IMR-90 (cell line): ENCODE measurements around the gene CERS4. TPM values are rescaled to one million over a fixed set of nuclear protein-coding genes. Genes with fewer than 3 reads are reported as not detected.
A peak's percentile ranks its signal among the peaks of the same experiment; 100 is the strongest.

Experiments
- ATAC-seq: fragments of 200-7000 bp; cut with Tn5 transposase; 2 replicates; pipeline ENCODE4 v1.9.1; 2020; ENCODE audit warnings: low read depth, mild to moderate bottlenecking, moderate library complexity
- BruUV-seq: library from RNA; stranded (reverse); fragments of 400-500 nt; replicated peaks from 2 replicates; lab custom pipeline; 2021; lab: Mats Ljungman, UMichigan
- CTCF ChIA-PET: fragments of 300-600 bp; formaldehyde crosslinking; extraction: SDS; loops from one replicate; lab custom pipeline; 2021; ENCODE audit warnings: antibody characterized with exemption; lab: Yijun Ruan, JAX
- POLR2A ChIA-PET: fragments of 300-600 bp; sonication (Branson Sonifier 250); formaldehyde crosslinking; loops from one replicate; lab custom pipeline; 2022; ENCODE audit warnings: antibody characterized with exemption; ENCODE audit not compliant: unreplicated experiment; lab: Charles Lee
- DNase-seq: peaks from one replicate; pipeline ENCODE4 v3.0.0; 2013
- H2AFZ ChIP-seq: replicated peaks from 2 replicates; pipeline ENCODE3; 2013; ENCODE audit warnings: low read length, mild to moderate bottlenecking; ENCODE audit not compliant: poor library complexity
- H2AK5ac ChIP-seq: 2 replicates; pipeline ENCODE4 v1.6.1; 2013; ENCODE audit warnings: low read depth, low read length, inconsistent platforms
- H2AK9ac ChIP-seq: replicated peaks from 2 replicates; pipeline ENCODE3; 2013; ENCODE audit warnings: mild to moderate bottlenecking, low read depth, low read length, moderate library complexity; ENCODE audit not compliant: poor library complexity
- H2BK120ac ChIP-seq: 2 replicates; pipeline ENCODE4 v1.6.1; 2013; ENCODE audit warnings: low read depth, low read length, inconsistent platforms
- H2BK15ac ChIP-seq: 3 replicates; pipeline ENCODE4 v1.6.1; 2013; ENCODE audit warnings: low read depth, low read length, inconsistent platforms
- H2BK20ac ChIP-seq: 2 replicates; pipeline ENCODE4 v1.6.1; 2013; ENCODE audit warnings: low read depth, mild to moderate bottlenecking, inconsistent platforms, low read length, moderate library complexity
- H2BK5ac ChIP-seq: 2 replicates; pipeline ENCODE4 v1.6.1; 2013; ENCODE audit warnings: mild to moderate bottlenecking, low read depth, low read length, inconsistent platforms; ENCODE audit not compliant: poor library complexity, severe bottlenecking
- H3K14ac ChIP-seq: replicated peaks from 2 replicates; pipeline ENCODE4 v1.6.1; 2013; ENCODE audit warnings: low read depth, low read length, inconsistent platforms
- H3K18ac ChIP-seq: 2 replicates; pipeline ENCODE4 v1.6.1; 2013; ENCODE audit warnings: low read depth, low read length, control low read depth
- H3K23ac ChIP-seq: 2 replicates; pipeline ENCODE4 v1.6.1; 2013; ENCODE audit warnings: low read depth, low read length, inconsistent platforms
- H3K27ac ChIP-seq: 2 replicates; pipeline ENCODE4 v1.5.1; 2013; ENCODE audit warnings: mild to moderate bottlenecking, control low read depth, low read length; ENCODE audit not compliant: insufficient read depth
- H3K27me3 ChIP-seq: 2 replicates; pipeline ENCODE4 v1.6.1; 2013; ENCODE audit warnings: low read length; ENCODE audit not compliant: control insufficient read depth, insufficient read depth
- H3K36me3 ChIP-seq: 2 replicates; pipeline ENCODE4 v1.6.1; 2013; ENCODE audit warnings: low read length, mixed read lengths; ENCODE audit not compliant: control insufficient read depth, insufficient read depth
- H3K4ac ChIP-seq: 2 replicates; pipeline ENCODE4 v1.6.1; 2013; ENCODE audit warnings: low read depth, low read length, inconsistent platforms
- H3K4me1 ChIP-seq: 2 replicates; pipeline ENCODE4 v1.6.1; 2013; ENCODE audit warnings: low read length, mixed read lengths; ENCODE audit not compliant: control insufficient read depth, insufficient read depth
- H3K4me2 ChIP-seq: 2 replicates; pipeline ENCODE4 v1.6.1; 2013; ENCODE audit warnings: low read depth, mild to moderate bottlenecking, control low read depth, low read length, moderate library complexity
- H3K4me3 ChIP-seq: 2 replicates; pipeline ENCODE4 v1.5.1; 2013; ENCODE audit warnings: low read depth, mild to moderate bottlenecking, control low read depth, low read length, moderate library complexity; ENCODE audit not compliant: insufficient read depth
- H3K56ac ChIP-seq: 2 replicates; pipeline ENCODE4 v1.6.1; 2013; ENCODE audit warnings: low read length, inconsistent platforms; ENCODE audit not compliant: insufficient read depth; ENCODE audit errors: extremely low read depth
- H3K79me1 ChIP-seq, 2 experiments: 2 replicates each; pipeline ENCODE4 v1.6.1; 2013; ENCODE audit warnings: low read length in 2 of 2, inconsistent platforms in 1 of 2, low read depth in 1 of 2
- H3K9ac ChIP-seq: 2 replicates; pipeline ENCODE4 v1.6.1; 2013; ENCODE audit warnings: low read depth, low read length, control low read depth
- H3K9me1 ChIP-seq: 2 replicates; pipeline ENCODE4 v1.6.1; 2013; ENCODE audit warnings: low read length, inconsistent platforms; ENCODE audit not compliant: insufficient read depth
- H3K9me3 ChIP-seq: 2 replicates; pipeline ENCODE4 v1.6.1; 2013; ENCODE audit warnings: low read length; ENCODE audit not compliant: control insufficient read depth, insufficient read depth
- H4K20me1 ChIP-seq: 2 replicates; pipeline ENCODE4 v1.6.1; 2013; ENCODE audit warnings: low read length, inconsistent platforms; ENCODE audit not compliant: insufficient read depth
- H4K5ac ChIP-seq: 2 replicates; pipeline ENCODE4 v1.6.1; 2013; ENCODE audit warnings: mild to moderate bottlenecking, low read depth, low read length, control low read depth
- H4K8ac ChIP-seq, 2 experiments: 2 replicates each; pipeline ENCODE4 v1.6.1; 2013; ENCODE audit warnings: low read depth in 2 of 2, low read length in 2 of 2, control low read depth in 1 of 2, inconsistent platforms in 1 of 2
- H4K91ac ChIP-seq: 2 replicates; pipeline ENCODE4 v1.6.1; 2013; ENCODE audit warnings: low read depth, low read length, inconsistent platforms; ENCODE audit not compliant: insufficient read depth
- MAFK ChIP-seq: IDR thresholded peaks from 2 replicates; pipeline ENCODE4 v1.6.1; 2012; ENCODE audit warnings: low read depth, low read length, improper control_type of control experiment
- MXI1 ChIP-seq: IDR thresholded peaks from 2 replicates; pipeline ENCODE4 v1.6.1; 2012; ENCODE audit warnings: low read depth, mild to moderate bottlenecking, low read length, moderate library complexity, borderline replicate concordance
- NFE2L2 ChIP-seq: fragments of 150-350 bp; IDR thresholded peaks from 2 replicates; pipeline ENCODE4 v1.6.1; 2016; ENCODE audit warnings: low read depth, mild to moderate bottlenecking, low read length
- POLR2A ChIP-seq: IDR thresholded peaks from 2 replicates; pipeline ENCODE4 v1.6.1; 2012; ENCODE audit warnings: mild to moderate bottlenecking, low read depth, low read length
- SMC3 ChIP-seq: fragments of 150-350 bp; IDR thresholded peaks from 2 replicates; pipeline ENCODE4 v1.6.1; 2016; ENCODE audit warnings: low read depth, mild to moderate bottlenecking, antibody characterized with exemption, low read length, moderate library complexity
- WGBS, 2 experiments: methylation state at CpG; one replicate each; pipeline versions ENCODE4 v1.1.5 to v1.1.7; 2013; ENCODE audit warnings: missing lambda C conversion rate in 2 of 2; ENCODE audit not compliant: insufficient read length in 1 of 2; ENCODE audit errors: extremely low coverage in 2 of 2; 5-methylcytosine and 5-hydroxymethylcytosine counted together
- dilution Hi-C: fragments of 300-500 bp; cut with HindIII; formaldehyde crosslinking; loops from one replicate; pipeline ENCODE4 v1.14.3; 2018; ENCODE audit warnings: low sequenced_read_pairs; ENCODE audit not compliant: unreplicated experiment
- in situ Hi-C: fragments of 300-500 bp; cut with MboI; formaldehyde crosslinking; loops from 3 replicates; pipeline ENCODE4 v1.14.3; 2019; ENCODE audit warnings: low sequenced_read_pairs, inconsistent platforms, mixed read lengths
- intact Hi-C: fragments of 100-400 bp; cut with micrococcal nuclease; formaldehyde crosslinking; loops from 2 replicates; pipeline ENCODE4 v1.10.0; 2022
- polyA plus RNA-seq, 3 experiments: library from polyadenylated mRNA; depleted of rRNA; stranded (reverse); fragments of >200 nt; gene quantifications; 2 replicates each; pipeline ENCODE4 v1.2.3, GENCODE V29; 2012; ENCODE audit warnings: low replicate concordance in 1 of 3
- total RNA-seq: library from RNA; depleted of rRNA; stranded (reverse); fragments of >200 nt; gene quantifications from 2 replicates; pipeline ENCODE4 v1.2.3, GENCODE V29; 2012
- TF ChIP-seq, protein P1 (sequence below): fragments of 150-350 bp; IDR thresholded peaks from 2 replicates; pipeline ENCODE4 v1.6.1; 2017; ENCODE audit warnings: mild to moderate bottlenecking, antibody characterized with exemption, low read length, low read depth

The CERS4 gene
- total and polyA plus RNA-seq, 2 of the 4 experiments (the other 2 are of a cell fraction) = 3.2 to 5.7 TPM

DNA sequence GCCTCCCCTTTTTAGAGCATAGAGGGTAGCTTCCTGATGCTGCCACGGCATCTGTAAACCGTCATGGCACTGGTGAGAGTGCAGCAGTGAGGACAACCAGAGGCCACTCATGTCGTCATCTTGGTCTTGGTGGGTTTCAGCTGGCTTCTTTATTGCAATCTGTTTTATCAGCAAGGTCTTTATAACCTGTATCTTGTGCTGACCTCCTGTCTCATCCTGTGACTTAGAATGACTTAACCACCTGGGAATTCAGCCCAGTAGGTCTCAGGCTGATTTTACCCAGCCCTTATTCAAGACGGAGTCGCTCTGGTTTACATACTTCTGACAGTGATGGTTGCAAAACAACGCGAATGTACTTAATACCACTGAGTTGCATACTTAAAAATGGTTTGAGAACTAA, 45.4 kb upstream of the CERS4 start:
- no peak overlapping the region for H2BK15ac ChIP-seq
- WGBS, 2 experiments = 31% methylated on average over 3 of the region's 7 CpGs; no CpG with 5 or more reads in 1 of the 2 experiments
- peak; percentile 80 for ATAC-seq
- no peak overlapping the region for H2AK9ac ChIP-seq
- H2BK20ac ChIP-seq = no peak overlapping the region
- dilution Hi-C loops (no loop called here), in situ Hi-C loops (no loop called here), intact Hi-C loops (no loop called here)
- H3K4ac ChIP-seq = no peak overlapping the region
- H2AK5ac ChIP-seq = no peak overlapping the region
- H3K4me2 ChIP-seq = peak overlapping the region; percentile 4; the same call in 1 of the 2 replicates
- peak; percentile 58 for DNase-seq
- no peak overlapping the region for H4K8ac ChIP-seq
- TF ChIP-seq NFE2L2 (no peak), MXI1 (no peak), SMC3 (no peak), MAFK (no peak), POLR2A (no peak)
- TF ChIP-seq, protein P1, sequence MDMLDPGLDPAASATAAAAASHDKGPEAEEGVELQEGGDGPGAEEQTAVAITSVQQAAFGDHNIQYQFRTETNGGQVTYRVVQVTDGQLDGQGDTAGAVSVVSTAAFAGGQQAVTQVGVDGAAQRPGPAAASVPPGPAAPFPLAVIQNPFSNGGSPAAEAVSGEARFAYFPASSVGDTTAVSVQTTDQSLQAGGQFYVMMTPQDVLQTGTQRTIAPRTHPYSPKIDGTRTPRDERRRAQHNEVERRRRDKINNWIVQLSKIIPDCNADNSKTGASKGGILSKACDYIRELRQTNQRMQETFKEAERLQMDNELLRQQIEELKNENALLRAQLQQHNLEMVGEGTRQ = no peak
- H3K9ac ChIP-seq = no peak overlapping the region
- H3K9me3 ChIP-seq = no peaks in the 10 kb centered on the region
- H3K56ac ChIP-seq = no peak overlapping the region
- H3K27ac ChIP-seq = peak overlapping the region; percentile 10; the same call in 1 of the 2 replicates
- POLR2A ChIA-PET = no interaction called here
- no peaks in the 10 kb centered on the region for H3K27me3 ChIP-seq
- no peak overlapping the region for H3K14ac ChIP-seq
- H2BK120ac ChIP-seq = no peak overlapping the region
- H2BK5ac ChIP-seq = no peak overlapping the region
- CTCF ChIA-PET = no interaction called here
- H3K4me3 ChIP-seq = no peak overlapping the region
- no peak overlapping the region for H2AFZ ChIP-seq
- no TSS peak for BruUV-seq
- H3K23ac ChIP-seq = no peak overlapping the region
- H3K36me3 ChIP-seq = no peaks in the 10 kb centered on the region
- H3K4me1 ChIP-seq = peaks cover 2% of the 10 kb centered on the region; the same call in 1 of the 2 replicates
- no peaks in the 10 kb centered on the region for H4K20me1 ChIP-seq
- no peaks in the 10 kb centered on the region for H3K9me1 ChIP-seq
- no peak overlapping the region for H4K91ac ChIP-seq
- H3K79me1 ChIP-seq = no peaks in the 10 kb centered on the region
- no peak overlapping the region for H4K5ac ChIP-seq
- H3K18ac ChIP-seq = no peak overlapping the region
